NCI-H774 (cell line): ENCODE data around the gene C1orf35.

Experiments
- DNase-seq: peaks from one replicate; lab custom pipeline; 2025; lab: John Stamatoyannopoulos, UW

C1orf35 gene

DNA sequence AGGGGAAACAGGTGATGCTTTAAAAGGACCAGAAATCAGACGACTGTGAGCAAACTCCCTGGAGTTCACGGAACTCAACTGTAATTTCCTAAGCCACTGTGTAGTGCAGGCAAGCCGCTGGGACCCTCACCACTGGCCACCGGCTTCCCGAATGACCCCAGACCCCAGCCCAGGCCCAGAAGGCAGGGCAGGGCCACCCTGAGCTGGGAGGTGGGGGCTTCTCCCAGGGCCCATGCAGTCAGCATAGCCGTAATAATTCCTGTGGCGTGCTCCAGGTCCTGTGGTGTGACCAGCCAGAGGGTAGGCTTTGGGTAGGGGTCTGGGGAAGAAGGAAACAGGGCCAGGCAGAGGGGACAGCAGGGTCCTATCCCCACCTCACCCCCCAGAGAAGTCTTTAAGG lies 24.1 kb downstream of the C1orf35 start:
- DNase-seq = no peak

DNA sequence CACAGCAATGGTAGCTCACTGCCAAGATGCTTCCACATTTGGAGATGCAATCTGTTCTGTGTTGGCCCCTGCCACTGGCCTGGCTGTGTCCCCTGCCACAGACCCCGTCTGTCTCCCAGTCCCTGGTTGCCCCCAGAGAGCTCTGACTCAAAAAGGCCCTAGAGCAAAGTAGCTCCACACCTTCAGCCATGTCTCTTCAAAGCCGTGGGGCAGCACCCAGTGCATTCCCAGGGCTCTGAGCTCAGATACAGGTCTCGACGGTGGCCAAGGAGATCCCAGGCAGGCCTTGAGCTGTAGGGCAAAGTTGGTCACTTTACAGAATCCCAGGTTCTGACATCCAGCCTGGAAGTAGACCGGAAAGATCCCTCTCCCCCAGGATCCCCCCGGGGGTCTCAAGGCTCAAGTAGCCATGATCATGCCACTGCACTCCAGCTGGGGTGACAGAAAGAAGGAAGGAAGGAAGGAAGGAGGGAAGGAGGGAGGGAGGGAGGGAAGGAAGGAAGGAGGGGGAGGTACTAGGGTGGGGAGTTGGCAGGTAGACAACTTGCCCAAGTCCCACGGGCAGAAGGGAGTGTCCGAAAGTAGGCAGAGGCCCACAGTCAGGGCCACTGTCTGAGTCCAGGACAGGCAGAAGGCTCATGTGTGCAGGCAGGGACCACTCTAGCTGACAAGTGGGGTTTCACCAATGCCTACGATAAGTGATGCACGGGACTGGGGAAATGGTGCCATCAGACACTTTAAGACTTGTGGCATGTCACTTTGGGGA lies 25.4 kb downstream of the C1orf35 start:
- no peak for DNase-seq

DNA sequence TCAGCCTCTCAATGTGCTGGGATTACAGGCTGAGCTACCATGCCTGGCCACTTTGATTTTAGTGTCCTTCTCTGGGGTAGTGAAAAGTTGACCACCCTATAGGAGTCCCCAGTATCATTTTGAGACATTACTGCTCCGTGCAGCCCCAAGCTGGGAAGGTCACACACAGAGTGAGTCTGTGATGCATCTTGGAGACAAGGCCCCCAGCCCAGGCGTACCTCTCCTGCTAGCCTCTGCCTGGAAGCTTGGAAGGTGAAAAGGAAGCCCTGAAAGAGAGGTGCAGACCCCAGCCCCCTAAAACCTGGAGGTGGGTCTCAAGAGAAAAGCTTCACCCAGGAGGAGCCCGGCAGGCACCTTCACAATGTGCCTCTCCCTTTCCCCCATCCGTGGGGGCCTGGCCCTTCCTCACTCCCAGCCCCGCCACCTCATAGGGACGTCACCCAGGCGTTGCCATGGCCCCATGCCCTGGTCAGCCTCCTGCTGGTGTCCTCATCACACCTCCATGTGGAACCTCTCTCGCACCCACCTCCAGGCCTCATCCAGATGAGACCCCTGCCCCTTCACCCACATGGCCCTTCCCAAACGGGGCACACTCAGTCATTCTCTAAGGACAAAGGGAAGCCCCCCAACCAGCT lies 26.2 kb downstream of the C1orf35 start:
- DNase-seq = no peak

DNA sequence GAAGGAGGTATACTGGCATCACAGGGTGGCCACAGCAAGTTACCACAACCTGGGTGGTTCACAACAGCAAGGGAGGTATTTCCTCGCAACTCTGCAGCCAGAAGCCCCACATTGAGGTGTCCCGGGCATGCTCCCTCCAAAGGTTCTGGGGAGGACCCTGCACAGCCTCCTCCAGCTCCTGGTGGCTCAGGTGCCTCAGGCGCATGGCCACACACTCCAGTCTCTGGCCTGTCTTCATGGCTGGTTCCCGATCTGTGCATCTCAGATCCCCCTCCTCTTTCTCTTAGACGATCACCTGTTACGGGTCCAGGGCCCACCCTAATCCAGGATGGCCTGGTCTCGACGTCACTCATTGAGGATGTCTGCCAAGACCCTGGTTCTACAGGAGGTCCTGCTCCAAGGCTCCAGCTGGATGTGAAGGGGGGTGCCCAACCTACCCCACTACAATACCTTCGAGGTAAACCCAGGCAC lies 27.3 kb downstream of the C1orf35 start:
- DNase-seq = no peak

DNA sequence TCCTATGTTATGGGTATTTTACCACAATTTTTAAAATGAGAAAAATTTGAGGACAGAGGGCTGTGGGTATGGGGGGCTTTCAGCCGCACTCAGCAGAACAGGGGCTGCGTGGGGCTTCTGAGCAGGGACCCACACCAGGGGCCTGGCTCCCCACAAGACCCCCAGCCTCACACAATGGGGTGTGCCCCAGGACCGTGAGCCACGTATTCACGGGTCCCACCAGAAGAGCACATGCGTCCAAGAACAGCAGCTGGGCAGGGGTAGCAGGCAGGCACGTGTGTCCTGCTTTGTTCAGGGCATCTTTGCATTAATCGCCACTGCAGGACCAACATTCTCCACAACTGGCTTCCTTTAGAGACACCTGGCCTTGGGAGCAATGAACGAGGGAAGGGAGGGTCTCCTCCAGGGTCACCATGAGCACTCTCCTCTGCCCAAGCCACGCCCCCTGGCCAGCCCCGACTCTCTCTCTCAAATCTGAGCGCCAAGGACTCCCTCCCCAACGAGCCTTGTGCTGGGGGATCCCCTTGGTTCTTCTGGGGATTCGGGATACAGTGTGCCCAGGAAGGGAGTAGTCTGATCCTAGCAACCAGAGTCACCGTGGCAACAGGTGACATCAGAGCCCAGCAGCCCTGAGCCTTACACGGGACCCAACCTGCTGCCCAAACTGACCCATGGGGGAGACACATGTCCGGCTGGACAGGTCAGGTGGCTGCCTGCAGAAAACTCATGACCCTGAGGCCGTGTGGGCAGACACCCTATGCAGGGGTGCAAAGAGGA lies 28.0 kb downstream of the C1orf35 start:
- no peak for DNase-seq

DNA sequence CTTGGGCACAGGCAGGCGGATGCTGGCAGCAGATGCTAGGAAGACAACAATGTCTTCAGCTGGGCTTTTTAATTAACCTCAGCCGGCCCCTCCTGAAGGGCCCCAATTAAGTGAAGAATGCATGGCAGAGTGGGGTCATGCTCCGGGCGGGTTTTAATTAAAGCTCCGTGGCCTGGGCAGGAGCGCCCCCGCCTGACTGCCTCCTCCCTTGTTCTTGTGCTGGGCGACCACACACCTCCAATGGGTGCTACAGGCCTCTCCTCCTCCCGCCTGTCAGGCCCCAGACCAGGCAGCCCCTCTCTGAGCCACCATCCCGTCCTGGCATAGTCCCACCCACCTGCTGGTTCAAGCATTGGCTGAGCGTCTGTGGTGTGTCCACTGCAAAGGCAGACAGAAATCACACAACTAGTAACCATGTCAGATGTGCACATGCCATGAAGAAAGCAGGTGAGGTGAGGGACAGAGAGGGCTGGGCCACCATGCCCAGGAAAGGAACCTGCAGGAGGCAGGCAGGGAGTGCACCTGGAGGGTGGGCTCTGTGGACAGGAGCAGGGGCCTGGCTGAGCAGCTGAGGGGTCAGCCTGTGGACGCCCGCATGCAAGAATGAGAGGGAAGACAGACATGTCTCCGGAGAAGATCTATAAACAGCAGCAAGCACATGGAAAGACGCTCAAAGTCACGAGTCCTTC lies 29.1 kb downstream of the C1orf35 start:
- DNase-seq = no peak

DNA sequence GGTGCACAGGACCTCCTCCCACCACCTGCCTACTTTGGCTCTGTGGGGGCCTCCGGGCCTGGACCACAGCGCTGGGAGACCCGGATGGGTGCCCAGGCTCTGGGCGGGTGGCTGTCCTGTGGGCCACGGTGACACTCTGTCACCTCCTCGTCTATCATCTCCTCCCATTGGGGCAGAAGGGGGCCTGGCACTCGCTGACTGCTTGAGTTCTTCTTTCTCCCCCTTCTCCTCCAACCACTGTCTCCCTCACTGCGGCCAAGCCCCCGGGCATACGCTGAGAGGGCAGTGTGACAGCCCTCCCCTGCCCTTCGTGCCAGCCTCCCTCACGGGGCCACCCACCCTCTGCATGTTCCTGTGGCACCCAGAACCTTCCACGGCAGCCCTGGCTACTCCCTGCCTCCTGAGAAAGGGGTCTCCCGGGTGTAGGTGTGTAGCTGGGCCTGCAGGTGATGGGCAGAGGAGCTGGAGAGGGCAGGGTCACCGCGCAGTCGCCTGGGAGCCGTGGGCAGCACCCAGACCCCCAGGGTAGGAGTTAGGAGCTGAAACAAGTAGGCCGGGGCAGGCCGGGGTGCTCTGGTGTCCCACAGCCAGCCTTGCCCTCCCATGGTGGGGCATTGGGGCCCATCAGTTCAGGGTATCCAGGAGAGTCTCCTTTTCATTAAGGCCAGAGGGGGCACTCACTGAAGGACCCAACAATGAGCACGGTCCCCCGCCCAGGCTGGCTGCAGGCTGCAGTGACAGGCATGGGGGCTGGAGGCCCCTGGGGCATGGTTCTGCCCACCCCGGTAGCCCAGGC lies 29.9 kb downstream of the C1orf35 start:
- no peak for DNase-seq

DNA sequence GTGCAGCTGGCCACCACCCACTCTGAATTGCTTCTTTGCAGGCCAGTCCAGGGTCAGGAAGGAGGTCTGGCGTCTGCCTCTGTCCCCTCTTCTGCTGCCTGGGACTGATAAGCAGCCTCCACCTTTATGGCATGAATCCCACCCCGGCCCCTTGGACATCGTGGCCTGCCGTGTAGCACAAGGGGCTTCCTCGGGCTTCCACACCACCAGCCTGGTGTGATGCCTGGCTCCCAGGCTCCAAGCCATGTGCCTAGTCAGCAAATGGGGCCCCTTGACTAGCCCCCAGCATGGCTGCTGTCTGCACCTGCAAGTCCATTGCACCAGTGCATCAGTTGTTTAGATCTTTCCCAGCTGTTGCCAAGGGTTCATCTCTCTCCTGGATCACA lies 30.5 kb downstream of the C1orf35 start:
- DNase-seq = no peak

DNA sequence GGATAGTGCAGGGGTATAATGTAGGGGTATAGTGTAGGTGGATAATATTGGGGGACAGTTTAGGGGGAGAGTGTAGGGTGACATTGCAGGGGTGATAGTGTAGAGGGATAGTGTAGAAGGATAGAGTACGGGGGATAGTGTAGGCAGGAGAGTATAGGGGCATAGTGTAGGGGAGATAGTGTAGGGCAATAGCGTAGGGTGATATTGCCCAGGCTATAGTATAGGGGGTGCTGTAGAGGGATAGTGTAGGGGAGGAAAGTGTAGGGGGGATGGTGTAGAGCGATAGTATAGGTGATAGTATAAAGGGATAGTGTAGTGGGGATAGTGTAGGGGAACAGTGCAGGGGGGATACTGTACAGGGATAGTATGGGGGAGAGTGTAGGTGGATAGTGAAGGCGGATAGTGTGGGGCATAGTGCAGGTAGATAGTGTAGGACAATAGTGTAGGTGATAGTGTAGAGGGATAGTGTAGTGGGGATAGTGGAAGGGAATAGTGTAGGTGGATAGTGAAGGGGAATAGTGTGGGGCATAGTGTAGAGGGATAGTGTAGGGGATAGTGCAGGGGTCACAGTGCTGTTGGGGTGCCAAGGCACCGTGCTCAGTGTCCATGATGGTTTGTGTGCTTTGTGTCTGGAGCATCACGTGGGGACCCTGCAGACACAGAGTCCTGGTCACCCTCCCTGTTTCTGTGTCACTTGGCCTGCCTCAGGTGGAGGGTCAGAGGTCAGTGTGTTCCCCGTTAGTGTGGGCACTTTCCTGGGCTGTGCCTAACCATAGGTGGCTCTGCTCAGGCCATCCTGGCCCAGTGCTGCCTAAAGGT lies 31.1 kb downstream of the C1orf35 start:
- DNase-seq = no peak

DNA sequence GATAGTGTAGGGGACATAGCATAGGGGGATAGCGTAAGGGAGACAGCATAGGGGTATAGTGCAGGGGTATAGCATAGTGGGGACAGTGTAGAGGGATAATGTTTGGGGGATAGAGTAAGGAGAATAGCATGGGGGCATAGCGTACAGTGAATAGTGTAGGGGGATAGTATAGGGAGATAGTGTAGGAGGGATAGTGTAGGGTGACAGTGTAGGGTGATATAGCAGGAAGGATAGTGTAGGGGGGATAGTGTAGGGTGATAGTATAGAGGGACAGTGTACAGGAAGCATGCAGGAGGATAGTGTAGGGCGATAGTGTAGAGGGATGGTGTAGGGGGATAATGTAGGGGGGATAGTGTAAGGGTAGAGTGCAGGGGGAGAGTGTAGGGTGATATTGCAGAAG lies 32.3 kb downstream of the C1orf35 start:
- no peak for DNase-seq

DNA sequence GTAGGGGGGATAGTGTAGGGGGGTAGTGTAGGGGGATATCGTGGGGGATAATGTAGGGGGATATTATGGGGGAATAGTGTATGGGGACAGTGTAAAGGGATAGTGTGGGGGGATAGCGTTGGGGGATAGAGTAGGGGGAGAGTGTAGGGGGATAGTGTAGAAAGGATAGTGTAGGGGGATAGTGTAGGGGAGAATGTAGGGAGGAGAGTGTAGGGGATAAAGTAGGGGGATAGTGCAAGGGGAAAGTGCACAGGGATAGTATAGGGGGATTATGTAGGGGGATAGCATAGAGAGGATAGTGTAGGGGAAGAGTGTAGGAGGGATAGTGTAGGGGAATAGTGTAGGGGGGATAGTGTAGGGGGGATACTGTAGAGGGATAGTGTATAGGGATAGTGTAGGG lies 33.0 kb downstream of the C1orf35 start:
- no peak for DNase-seq

DNA sequence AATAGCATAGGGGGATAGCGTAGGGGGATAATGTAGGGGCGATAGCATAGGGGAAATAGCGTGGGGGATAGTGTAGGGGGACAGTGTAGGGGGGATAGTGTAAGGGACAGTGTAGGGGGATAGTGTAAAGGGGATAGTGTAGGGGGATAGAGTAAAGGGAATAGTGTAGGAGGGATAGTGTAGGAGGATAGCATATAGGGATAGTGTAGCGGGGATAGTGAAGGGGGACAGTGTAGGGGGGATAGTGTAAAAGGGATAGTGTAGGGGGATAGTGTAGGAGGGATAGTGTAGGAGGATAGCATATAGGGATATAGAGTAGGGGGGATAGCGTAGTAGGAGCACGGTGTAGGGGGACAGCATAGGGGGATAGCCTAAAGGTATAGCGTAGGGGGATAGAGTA lies 34.8 kb downstream of the C1orf35 start:
- no peak for DNase-seq

DNA sequence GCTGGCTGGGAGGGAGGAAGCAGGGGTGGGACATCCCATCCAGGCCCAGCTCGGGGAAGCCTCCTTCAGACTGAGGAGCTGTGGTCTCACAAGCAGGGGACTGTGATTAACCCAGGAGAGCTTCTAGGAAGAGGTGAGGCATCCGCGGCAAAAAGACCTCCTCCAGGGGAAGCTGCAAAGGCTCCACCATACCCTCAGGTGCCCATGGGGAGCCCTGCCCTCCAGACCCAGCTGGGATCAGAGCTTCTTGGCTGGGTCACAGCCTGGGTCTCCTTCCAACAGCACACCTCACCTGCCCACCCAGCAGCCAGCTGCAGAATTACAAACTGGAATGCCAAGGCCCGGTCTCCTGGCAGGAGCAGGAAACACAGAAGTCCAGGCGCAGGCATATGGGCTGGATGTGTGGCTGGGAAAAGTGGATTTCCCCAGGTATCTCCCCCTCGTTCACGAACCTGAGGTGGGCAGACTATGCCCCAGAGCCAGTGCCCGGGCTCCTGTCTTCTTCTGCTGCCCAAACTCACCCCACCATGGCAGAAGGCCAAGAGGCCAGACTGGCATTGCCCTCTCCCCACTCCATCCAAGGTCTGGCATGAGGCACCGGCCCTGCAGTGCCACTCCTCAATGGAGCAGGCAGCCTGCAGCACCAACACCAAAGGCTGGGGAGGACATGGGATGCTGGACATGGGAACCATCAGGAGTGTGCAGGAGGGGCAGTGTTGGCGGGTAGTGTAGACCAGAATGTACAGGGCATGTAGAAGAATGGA lies 36.1 kb downstream of the C1orf35 start:
- DNase-seq = no peak

DNA sequence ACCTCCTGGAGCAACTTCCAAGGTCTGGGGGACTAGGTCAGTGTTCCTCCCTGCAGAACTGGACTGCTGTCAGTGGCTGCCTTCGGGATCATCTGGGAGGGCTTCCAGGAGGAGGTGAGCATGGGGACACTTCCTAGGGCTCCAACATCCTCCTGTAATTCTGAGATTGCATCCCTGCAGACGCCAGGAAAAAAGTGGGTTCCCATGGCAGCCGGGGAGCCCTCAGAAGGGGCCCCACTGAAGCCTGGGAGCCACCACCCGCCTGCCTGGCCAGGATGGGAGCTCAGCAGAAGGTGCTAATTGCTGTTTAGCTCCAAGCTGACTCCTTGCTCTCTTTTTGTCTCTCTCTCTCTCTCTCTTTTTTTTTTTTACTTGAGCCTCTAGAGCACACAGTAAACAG lies 36.7 kb downstream of the C1orf35 start:
- no peak for DNase-seq

DNA sequence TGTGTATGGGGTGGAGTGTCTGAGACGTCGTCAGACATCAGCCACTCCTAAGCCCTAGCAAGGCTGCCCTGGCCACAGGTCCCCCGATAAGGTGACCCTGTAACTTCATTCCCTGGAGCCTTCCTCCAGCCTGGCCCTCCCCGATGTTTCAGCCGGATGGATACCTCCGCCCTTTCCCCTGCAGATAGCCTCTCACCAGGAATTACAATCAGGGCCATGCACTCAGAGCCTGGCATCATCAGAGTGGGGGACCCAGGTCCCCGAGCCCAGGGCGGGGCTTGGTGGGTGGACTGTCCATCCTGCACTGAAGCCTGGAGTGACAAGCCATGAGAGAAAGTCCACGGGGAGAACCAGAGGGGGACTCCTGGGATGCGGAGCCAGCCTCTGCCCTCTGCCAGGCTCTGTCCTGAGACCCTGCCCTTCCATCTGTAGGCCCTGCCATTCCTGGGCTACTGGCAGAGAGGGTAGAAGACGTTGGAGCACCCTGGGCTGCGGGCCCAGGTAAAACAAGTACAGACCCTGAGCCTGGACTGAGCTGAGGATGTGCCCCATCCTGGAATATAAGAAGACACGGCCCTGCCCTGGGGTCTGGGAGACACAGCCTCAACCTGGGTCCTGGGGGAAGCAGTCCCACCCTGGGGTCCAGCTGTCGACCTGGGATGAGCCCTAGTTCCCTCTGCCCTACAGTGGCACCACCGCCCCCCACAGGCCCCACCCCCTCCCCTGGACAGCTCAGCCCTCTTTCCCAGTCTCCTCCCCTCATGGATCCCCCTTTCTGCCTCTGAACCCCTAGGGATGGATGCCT lies 37.4 kb downstream of the C1orf35 start:
- no peak for DNase-seq

DNA sequence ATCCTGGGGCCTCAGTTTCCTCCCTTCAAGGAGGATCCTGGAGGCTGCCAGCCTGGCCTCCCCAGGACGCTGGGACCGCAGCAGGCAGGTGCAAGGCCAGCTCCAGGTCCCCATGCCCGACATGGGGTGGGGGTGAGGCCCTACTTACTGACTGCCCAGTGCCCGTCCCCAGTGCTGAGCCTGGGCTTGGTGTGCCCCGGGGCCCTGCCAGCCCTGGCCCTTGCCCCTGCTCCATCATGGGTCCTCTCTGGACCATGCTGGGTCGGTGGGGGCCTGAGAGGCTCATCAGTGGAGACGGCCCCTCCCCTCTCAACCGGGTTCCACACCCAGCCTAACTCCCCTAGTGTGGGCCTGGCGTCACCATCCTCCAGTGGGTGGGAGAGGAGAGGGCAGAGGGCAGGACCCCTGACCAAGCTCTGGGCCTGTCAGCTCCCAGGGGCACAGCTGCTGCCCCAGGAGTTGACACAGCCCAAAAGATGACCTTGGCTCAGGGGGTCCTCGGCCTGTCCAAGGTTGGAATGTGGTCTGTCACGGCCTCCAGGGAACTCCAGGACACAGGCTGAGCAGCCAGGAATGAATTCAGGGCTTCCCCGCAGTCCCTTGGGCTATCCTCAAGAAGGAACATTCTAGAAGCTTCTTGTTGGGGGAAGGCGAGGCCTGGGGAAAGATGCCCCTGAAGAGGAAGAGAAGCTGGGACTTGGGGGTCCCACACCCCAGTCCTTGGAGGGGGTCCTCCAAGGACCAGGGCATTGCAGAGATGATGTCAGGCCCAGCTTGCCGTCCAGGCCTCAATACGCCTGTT lies 38.2 kb downstream of the C1orf35 start:
- no peak for DNase-seq

DNA sequence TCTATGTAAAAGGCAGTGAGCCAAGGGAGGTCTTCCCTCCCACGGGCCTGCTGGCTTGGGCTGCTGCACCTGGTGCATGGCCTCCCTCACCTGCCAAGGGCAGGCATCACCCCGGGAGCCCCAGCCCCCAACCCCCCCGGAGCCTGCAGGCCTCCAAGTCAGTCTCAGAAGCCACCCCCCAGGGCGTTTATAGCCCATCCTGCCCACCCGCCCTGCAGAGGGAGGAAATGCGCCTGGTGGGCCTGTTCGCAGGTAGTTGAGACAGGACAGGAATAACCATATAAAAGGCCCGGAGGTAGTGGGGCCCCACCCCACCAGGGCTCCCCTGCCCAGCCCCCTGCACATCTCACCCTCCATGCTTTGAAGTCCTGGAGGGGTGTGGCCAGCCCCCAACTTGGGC lies 38.8 kb downstream of the C1orf35 start:
- no peak for DNase-seq
